Stimulated activated CD8-positive, alpha-beta memory T cell treated with anti-CD3 and anti-CD28 coated beads, Interleukin-15, amount 100 ng/mL, for 1 hour (primary cell): ENCODE data around the gene SORCS2.
"Not testable (repeated sequence)": the region's sequence is repeated elsewhere in the genome, so short reads cannot be mapped to it uniquely, and the experiment has no call there.

ENCODE experiments used
- DNase-seq: peaks from one replicate; pipeline ENCODE4 v3.0.0-alpha.2; 2020; ENCODE audit warnings: low read depth

Gene SORCS2

DNA sequence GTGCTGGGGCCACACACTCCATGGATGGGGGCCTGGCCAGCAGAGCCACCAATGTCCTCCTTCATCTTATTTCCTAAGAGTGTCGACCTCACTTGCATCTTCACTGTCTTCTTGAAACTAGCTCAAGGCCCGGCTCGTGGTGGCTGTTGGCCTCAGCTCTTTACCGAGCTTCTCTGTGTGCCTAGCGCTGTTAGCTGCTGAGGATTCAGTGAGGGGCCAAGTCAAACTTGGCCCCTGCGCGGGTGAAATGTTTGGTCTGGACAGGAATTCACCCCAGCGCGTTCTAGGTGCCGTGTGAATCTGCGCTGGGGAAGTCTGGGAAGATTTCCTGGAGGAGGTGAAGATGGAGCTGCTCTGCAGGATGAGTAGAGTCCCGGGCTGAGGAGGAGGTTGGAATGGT is 8.5 kb downstream of the SORCS2 start:
- DNase-seq = no peak

DNA sequence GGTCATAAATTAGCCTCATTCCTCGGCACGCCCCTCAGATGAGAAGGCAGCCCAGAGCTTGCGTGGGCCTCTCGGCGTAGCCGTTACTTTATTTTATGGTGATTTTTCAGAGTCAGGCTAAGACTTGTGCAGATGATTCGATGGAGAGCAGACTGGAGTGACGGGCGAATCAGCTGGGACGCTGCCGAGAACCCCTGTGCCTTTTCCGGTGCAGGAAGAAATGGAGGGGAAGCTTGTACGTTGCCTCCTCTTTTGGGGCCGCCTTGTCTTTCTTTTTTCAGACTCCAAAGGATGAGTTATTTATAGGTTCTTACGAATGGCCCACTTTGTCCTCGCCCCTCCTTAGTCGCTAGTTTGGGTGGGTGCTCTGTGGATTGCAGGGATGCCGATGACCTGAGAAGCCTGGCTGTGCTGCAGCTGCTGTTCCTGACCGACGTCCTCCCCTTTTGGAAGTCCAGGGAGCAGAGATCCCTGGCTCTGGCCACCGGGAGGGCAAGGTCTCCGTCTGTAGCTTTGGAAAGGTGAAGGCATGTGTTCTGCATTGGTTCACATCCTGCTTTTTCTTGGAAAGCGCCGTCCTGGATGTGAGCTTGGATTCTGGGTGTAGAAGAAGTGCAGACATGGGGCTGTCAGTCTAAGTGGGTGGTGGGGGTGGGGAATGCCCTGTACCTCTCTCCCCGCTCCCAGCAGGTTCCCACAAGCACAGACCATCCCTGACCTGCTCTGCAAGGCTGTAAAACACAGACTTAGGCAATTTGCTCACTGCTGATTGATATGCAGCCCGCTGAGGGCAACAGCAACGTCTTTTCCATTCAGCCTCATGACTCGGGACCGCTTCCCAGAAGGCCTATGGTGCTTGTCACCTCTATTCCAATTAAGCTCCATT is 9.3 kb downstream of the SORCS2 start:
- DNase-seq = no peak

DNA sequence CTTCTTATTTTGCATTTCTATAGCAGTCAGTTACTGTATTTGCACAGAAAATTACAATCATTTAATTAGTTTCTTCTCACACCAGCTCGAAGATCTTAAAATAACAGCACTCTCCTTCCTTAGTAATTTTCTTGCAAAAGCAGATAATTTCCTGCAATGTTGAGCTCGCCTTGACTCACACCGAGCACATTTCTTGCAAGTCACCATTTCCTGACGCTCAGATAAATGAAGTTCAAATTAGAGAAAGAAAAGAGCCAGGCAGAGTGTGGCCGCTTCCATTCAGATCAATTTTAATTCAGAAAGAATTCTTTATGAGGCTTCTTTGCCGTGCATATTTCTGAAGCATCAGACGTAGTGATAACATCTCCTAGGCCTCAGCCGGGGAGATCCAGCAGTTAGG is 10.1 kb downstream of the SORCS2 start:
- DNase-seq = no peak

DNA sequence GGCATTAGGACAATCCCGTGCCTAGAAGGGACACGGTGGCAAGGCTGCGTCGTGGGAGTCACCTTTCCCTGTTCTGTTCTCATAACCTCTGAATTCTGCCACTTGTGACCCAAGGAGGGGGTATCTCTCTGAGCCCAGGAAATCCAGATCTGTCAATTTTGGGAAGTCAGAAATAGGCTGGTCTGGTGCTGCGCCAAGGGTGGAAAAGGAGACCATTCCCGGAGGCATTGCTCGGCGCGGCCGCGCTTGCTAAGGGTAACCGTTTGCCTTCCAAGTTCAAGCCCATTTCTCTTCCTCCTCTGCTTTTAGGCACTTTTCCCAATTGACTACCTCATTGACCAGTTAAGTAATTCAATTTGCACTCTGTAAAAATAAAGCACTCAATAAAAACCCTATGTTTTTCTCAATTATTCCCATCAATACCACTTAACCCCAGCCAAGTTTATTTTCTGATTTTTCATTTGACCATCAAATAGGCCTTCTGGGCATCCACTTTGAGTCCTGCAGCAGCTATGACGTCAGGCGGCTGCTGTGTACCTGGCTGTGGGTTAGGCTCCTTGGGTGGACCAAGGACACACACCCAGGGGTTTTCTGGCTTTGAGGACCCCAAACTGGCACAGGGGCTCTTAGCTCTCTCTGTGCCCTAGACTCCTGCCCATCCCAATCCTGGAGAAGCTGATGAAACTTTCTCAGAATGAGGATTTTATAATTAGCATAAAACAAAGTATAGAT is 12.5 kb downstream of the SORCS2 start:
- DNase-seq = no peak

DNA sequence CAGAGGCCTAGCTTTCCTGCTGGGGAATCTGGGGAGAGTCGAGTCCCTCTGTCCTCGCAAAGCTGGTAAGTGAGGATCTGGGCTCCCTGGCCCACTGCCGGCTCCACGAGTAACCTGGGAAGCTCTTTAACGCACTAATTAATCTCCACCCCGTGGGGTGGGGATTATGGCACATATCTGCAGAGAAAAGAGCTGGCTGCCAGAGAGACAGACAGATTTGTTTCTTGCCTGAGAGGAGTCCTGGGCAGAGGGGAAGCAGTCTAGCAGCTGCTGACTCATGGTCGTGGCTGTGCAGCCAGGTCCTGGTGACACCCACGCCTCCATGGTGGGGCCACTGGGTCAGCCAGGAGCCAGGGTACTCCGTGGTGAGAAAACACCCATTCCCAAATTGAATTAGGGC is 14.0 kb downstream of the SORCS2 start:
- DNase-seq = no peak

DNA sequence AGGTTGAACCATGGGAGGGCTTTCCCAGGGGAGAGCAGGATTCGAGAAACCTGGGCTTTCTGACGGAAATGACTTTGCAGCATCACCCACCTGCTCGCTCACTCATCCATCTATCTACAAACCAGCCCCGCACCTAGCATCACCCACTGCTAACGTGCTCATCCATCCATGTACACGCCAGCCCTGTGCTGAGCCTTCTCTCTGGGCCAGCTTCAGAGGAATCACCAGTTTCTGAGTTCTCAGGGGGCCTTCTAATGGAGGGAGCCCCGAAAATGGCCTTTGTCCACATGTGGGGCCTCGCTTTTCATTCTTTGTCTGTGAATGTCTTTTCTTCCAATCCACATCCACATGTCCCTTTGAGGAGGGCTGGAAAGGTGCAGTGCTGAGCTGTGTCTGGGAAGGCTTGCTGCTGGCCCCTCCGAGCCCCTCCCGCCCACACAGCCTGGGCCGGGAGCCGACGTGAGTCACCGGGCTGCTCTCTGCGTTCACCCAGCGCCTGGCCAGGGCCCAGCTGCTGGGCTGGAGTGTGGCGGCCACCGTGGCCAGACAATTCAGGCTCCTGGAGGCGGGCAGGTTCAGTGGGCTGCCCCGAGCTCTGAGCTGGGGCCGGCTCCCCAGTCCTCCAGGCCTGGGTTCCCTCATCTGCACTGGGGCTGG is 14.7 kb downstream of the SORCS2 start:
- no peak for DNase-seq

DNA sequence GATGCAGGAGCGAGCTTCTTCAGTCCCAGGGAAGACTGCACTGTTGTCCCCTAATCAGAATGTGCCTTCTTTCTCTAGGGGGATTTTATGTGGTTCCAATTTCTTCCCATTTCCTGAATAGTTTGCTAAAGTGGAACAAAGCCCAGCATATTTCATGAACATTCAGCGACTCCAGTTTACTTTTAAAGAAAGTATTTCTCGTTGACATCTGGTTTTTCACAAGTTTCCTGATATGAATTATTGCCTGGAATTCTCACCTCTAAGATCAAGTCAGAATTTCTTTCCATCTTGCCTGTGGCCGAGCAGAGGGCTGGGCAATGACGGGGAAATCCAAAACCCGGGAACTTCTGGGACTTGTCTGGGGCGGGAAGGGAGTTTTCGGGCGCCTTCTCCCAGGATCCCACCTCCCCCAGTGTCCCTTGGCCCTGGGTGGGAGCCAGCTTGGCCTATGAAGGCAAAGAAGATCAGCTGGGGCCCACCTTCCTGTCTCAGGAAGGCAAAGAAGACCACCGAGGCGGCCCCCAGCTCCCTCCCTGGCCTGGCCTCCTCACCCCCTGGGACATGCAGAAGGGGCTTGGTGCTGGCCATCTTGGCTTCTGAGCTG is 15.4 kb downstream of the SORCS2 start:
- DNase-seq = no peak

DNA sequence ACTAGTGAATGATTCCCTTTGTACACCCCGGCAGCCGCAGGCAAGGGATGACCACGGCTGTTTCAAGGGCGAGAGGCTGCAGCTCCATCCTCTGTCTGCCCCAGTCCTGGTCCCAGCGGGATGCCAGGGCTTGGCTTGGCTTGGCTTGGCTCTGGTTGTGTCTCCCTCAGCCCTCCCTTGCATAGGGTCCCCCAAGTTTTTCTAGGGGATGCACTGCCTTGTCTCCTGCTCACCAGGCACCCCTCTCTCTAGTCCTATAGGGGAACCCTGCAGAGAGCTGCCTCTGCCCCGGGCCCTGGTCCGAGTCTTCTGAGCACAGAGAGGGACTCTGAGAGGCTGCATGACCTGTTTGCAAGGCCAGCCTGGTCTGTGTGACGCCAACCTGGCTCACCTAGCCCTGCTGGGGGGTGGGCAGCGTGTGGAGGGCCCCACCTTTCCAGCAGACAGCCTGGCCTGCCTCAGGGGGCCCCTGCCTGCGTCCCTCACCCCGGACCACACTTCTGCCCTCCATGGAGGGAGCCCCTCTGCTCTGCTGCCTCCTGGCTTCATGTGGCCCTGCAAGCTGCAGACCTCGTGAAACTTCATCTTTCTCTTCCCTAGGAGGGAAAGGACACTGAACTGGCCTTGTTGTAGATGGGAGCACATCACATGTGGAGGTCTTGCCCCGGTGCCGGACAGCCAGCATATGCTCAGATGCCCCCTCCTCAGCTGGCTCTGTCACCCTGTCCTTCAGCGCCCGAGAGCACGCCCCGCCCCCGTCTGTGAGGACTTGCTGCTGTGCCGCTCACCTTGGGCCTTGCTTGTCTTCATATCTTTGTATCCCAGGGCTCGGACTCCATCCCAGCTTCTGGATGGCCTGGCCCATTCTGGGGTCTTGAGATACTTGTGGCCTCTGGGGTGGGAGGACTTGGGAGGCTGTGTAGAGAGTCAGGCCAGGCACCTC is 16.4 kb downstream of the SORCS2 start:
- no peak for DNase-seq

DNA sequence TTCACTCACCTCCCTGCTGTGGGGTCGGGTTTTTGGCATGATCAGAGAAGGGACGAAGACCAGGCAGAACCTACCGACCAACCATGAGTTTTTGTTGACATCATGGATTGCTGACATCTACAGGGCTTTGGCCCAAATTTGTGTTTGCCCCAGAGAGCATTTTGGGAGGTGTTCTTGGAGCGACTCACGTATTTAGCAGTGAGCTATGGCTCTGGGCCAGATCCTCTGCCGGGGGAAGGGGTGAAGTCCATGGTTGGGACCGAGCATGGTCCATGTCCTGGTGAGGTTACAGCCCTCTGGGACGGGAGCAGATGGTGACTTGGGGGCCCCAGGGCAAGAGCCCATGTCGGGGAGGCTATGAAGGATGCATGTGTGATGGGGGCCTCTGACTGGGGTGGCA is 17.4 kb downstream of the SORCS2 start:
- DNase-seq = no peak

DNA sequence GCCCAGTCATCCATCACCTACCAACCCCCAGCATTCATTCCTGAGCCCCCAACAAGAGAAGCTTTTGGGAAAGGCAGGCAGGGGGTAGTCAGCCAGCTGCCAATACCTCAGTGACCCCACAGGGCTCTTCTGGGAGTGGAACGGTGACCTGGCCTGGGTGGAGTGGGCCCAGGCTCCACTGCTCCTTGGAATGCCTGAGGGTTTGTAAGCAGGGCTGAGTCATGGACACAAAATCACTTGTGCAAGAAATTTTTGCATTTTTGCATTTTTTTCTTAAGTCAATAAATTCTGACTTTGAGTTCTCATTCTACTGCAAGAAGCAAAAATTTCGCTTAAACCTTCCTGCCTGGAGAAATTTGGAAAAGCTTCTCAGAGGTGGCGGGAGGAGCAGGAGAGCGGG is 18.5 kb downstream of the SORCS2 start:
- no peak for DNase-seq

DNA sequence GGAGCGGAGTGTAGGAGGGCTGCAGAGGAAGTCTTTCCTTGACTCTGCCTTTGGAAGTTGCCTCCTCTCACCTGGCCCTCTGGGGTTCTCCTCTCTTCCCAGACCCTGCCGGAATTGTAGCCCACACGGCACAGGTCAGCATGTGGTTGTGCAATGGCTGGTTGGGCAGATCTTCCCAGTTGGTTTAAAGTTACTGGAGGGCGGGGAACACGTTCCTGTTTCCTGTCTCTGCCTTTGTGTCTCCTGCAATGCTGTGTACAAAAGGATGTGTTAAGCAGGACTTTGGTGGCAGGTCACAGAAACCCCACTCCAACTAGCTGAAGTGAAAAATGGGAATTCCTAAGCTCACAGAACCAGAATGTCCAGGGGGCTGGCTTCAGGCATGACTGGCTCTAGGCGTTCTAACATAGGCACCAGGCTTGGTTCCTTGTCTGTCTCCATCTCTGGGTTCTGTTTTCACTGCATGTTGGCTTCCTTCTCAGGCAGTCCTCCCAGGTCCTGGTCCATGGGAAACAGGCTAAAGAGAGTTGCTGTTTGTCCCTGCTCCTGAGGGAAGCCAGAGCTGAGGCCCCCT is 19.9 kb downstream of the SORCS2 start:
- DNase-seq = no peak

DNA sequence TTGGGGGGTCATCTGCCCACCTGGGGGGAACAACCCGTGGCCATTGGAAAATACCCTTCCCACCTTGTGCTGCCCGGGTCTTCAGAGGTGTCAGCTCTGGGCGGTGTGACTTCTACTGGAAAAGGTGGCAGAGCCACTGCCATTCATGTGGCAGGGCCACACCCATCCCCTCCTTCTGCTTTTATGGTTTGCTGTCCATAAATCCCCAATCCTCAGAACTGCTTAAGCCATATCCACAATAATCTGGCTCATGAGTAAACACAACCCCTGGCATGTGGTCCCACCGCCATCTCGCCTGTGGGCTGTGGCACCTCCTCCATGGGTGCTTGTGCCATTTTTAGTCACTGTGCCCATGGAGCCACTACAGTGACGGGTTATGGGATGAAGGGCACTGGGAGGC is 20.6 kb downstream of the SORCS2 start:
- DNase-seq = no peak

DNA sequence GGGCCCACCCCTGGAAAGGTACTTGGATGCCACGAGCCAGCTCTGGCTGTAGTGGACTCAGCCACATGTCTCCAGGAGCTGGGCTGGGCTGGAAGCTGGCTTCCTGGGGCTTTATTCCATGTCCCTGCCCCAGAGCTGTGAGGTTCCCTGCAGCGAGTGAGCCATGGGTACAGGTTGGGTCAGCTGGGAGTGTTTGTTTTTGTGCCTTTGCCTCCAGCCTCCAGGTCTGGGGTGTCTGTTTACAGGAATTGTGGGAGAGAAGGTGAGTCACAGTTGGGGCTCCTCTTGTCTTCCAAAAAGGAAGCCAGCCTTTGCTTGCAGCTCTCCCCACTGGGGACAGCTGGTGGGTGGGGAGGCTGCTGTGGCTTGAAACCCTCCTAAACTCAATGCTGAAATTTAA is 21.5 kb downstream of the SORCS2 start:
- DNase-seq = no peak

DNA sequence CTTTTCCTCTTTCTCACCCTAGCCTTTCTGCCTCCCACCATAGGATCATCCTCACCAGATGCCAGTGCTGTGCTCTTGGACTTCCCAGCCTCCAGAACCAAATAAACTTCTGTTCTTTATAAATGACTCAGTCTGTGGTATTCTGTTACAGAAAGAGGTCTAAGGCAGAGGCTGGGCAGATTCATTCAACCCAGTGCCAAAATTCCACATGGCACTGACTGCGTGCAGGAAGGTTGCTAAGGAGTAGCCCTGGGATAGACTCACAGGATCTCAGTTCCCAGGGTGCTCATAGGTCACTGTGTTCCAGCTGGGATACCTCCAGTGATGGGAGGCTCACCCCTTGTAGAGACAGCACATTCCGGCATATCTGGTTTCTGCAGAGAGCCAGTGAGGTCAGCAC is 22.0 kb downstream of the SORCS2 start:
- DNase-seq = no peak

DNA sequence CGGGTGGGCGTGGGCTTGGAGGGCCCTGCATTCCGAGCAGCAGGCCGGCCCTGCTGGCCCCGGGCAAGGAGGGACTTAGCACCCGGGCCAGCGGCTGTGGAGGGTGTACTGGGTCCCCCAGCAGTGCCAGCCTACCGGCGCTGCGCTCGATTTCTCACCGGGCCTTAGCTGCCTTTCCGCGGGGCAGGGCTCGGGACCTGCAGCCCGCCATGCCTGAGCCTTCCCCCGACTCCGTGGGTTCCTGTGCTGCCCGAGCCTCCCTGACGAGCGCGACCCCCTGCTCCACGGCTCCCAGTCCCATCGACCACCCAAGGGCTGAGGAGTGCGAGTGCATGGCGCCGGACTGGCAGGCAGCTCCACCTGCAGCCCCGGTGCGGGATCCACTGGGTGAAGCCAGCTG is 22.8 kb downstream of the SORCS2 start:
- DNase-seq = not testable (repeated sequence)

DNA sequence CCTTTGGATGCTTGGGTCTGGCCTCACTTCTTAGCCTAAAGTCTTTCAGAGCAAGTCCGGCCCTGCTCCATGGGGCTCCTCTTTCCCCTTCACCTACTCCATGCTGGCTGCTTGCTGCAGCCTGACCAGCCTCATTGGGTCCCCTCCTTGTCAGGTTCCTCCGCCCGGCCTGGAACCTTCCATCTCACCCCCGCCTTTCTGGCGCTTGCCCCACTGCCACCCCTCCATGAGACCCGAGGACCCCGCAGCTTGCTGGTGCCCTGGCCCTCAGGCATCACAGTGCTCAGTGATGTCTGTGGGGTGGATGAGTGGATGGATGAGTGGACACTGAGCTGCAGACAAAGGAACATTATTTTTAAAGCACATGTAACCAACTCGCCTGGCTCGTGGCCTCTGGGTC is 24.7 kb downstream of the SORCS2 start:
- DNase-seq = no peak

DNA sequence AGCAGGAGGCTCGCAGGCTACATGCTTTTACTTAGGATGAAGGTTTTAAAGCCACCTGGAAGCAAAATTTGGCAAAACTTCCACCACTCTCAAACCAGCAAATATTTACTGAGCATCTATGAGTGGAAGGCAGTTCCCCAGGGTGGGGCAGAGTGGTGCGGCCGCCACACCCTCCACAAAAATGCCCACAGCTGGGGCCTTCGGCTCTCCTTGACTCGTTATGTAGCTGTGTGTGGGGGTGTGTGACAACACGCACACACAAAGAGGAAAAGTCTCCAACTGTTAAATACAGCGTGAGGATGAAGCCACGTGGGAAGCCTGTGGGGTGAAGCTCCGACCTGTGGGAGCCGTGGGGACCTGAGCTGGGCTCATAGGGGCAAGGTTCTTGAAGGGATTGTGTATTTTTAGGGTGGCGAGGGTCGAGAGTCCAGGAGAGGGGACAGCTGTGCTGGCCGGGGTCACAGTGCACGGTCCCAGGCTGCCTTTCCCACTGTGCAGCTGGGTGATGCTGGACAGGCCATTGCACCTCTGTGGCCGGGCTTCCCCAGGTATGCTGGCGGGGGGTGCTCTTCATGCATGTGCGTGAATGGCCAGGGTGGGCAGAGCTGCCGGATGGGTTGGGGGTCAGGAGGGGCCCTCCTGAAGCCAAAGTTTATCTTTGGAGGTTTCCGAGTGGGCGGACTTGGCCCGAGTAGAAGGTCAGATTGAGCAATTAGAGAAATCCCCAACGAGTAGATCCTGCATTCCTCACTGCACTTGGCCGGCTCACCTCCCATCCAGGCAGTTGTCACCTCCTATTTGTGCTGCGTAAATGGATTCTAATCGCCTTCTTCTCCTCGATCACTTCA is 25.4 kb downstream of the SORCS2 start:
- DNase-seq = no peak

DNA sequence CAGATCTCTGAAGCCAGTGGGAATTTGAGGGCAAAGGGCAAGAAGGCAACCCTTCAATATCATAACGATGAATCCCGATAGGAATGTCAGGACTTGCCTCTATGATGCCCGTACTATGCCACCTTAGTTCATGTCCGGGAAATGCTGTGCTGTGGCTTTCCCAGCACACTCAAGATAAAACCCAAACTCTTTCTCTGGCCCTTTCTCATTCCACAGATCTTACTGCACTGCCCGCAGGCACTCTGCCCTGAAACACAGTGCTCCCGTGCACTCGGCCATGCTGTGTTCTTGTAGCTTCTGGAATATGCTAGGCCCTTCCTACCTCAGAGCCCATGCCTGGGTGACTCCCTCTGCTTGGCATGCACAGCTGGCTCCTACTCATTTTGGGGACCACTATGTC is 26.3 kb downstream of the SORCS2 start:
- no peak for DNase-seq

DNA sequence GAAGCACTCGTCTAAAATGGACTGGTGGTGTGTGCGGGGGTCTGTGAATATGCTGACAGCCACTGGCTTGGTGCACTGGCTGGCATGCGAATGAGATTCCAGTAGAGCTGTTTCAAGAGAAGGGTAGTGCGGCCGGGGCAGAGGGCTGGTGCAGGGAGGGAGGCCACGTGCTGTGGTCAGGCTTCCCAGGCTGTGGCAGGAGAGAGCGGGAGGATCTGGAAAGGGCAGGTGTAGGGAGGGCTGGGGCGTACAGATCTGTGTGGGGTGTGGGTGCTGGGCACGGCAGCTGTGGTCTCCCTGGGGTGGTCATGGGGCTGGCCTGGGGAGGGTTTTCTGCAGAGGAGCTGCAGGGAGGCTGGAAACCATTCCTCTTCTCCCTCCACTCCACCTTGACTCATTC is 30.2 kb downstream of the SORCS2 start:
- no peak for DNase-seq

DNA sequence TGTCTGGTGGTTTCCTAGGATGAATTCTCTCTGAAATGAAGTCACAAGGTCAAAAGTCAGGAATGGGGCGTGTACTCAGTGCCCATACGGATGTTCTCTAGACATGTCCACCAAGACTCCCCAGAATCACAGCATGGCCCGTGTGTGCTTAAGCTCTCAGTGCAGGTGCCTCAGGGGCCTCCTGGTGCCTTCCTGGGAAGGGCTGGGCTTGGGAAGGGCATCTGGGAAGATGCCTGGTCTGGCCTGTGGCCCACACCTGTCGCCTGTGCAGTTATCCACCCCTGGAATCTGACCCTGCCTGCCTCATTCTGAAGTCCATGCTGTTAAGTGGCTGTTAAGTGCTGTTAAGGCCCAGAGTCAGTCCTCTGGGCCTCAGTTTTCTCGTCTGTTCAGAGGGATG is 31.2 kb downstream of the SORCS2 start:
- DNase-seq = no peak
